HepG2 (cell line): ENCODE measurements around the gene PAXX. TPM values are rescaled to one million over a fixed set of nuclear protein-coding genes. Genes with fewer than 3 reads are reported as not detected.

Source experiments
- ARID5B ChIP-seq: IDR thresholded peaks from 2 replicates; pipeline ENCODE4 v1.4.0; 2020; ENCODE audit warnings: mild to moderate bottlenecking, missing genetic modification reagents
- ARNTL ChIP-seq: sonication (generic); formaldehyde crosslinking; IDR thresholded peaks from 2 replicates; pipeline ENCODE4 v1.4.0; 2020; ENCODE audit warnings: mild to moderate bottlenecking, missing genetic modification reagents
- EED ChIP-seq: sonication (generic); formaldehyde crosslinking; IDR thresholded peaks from 2 replicates; pipeline ENCODE4 v1.5.0; 2020; ENCODE audit warnings: mild to moderate bottlenecking, missing genetic modification reagents
- HDAC2 ChIP-seq: sonication (generic); formaldehyde crosslinking; IDR thresholded peaks from 2 replicates; pipeline ENCODE4 v1.4.0; 2020; ENCODE audit warnings: missing genetic modification reagents
- HHEX ChIP-seq: IDR thresholded peaks from 2 replicates; pipeline ENCODE4 v1.6.1; 2016; ENCODE audit warnings: control low read depth
- IKZF5 ChIP-seq: IDR thresholded peaks from 2 replicates; pipeline ENCODE4 v1.6.1; 2018; ENCODE audit warnings: missing genetic modification reagents, mild to moderate bottlenecking, missing compliant biosample characterization
- KDM5B ChIP-seq: sonication (generic); formaldehyde crosslinking; IDR thresholded peaks from 2 replicates; pipeline ENCODE4 v1.4.0; 2020; ENCODE audit warnings: missing genetic modification reagents, mild to moderate bottlenecking, borderline replicate concordance
- NR1H2 ChIP-seq: sonication (generic); formaldehyde crosslinking; IDR thresholded peaks from 2 replicates; pipeline ENCODE4 v1.8.1; 2022; ENCODE audit warnings: low read depth, missing genetic modification reagents, borderline replicate concordance
- PAF1 ChIP-seq: IDR thresholded peaks from 2 replicates; pipeline ENCODE4 v1.6.1; 2016; ENCODE audit warnings: missing genetic modification reagents, missing compliant biosample characterization
- PREB ChIP-seq: sonication (generic); formaldehyde crosslinking; IDR thresholded peaks from 2 replicates; pipeline ENCODE4 v1.4.0; 2020; ENCODE audit warnings: missing genetic modification reagents
- RFX1 ChIP-seq: fragments of 450-650 bp; IDR thresholded peaks from 2 replicates; pipeline ENCODE4 v1.6.1; 2017
- RXRB ChIP-seq: IDR thresholded peaks from 2 replicates; pipeline ENCODE4 v1.6.1; 2016; ENCODE audit warnings: borderline replicate concordance, missing genetic modification reagents, missing compliant biosample characterization
- SNAI1 ChIP-seq: sonication (generic); formaldehyde crosslinking; IDR thresholded peaks from 2 replicates; pipeline ENCODE4 v1.5.0; 2020; ENCODE audit warnings: mild to moderate bottlenecking, missing genetic modification reagents, borderline replicate concordance
- SNRNP70 ChIP-seq: fragments of 200-400 bp; formaldehyde crosslinking; IDR thresholded peaks from 2 replicates; pipeline ENCODE4 v1.6.1; 2017; ENCODE audit warnings: mild to moderate bottlenecking, low read depth, low read length, moderate library complexity
- SP5 ChIP-seq: IDR thresholded peaks from 2 replicates; pipeline ENCODE4 v1.6.1; 2016; ENCODE audit warnings: low read depth, borderline replicate concordance
- TRAFD1 ChIP-seq: sonication (generic); formaldehyde crosslinking; IDR thresholded peaks from 2 replicates; pipeline ENCODE4 v1.5.1; 2020; ENCODE audit warnings: missing genetic modification reagents, mild to moderate bottlenecking, borderline replicate concordance
- YY1 ChIP-seq: IDR thresholded peaks from 2 replicates; pipeline ENCODE4 v1.6.1; 2011; ENCODE audit warnings: low read length, low read depth, moderate library complexity, mild to moderate bottlenecking; ENCODE audit not compliant: insufficient read depth, insufficient replicate concordance
- ZBTB38 ChIP-seq: sonication (generic); formaldehyde crosslinking; IDR thresholded peaks from 2 replicates; pipeline ENCODE4 v1.5.1; 2020; ENCODE audit warnings: mild to moderate bottlenecking, missing genetic modification reagents
- ZNF136 ChIP-seq: sonication (generic); formaldehyde crosslinking; IDR thresholded peaks from 2 replicates; pipeline ENCODE4 v1.8.1; 2022; ENCODE audit warnings: low read depth, mild to moderate bottlenecking, moderate library complexity, missing genetic modification reagents
- ZNF138 ChIP-seq: sonication (generic); formaldehyde crosslinking; IDR thresholded peaks from 2 replicates; pipeline ENCODE4 v1.5.0; 2020; ENCODE audit warnings: mild to moderate bottlenecking, low read depth, missing genetic modification reagents
- ZNF354B ChIP-seq: sonication (generic); formaldehyde crosslinking; IDR thresholded peaks from 2 replicates; pipeline ENCODE4 v1.8.0; 2022; ENCODE audit warnings: mild to moderate bottlenecking, missing genetic modification reagents
- ZNF547 ChIP-seq: sonication (generic); formaldehyde crosslinking; IDR thresholded peaks from 2 replicates; pipeline ENCODE4 v1.5.1; 2020; ENCODE audit warnings: mild to moderate bottlenecking, missing genetic modification reagents
- ZNF562 ChIP-seq: sonication (generic); formaldehyde crosslinking; IDR thresholded peaks from 2 replicates; pipeline ENCODE4 v1.8.0; 2022; ENCODE audit warnings: missing genetic modification reagents, borderline replicate concordance
- ZNF652 ChIP-seq: IDR thresholded peaks from 2 replicates; pipeline ENCODE4 v1.6.1; 2016; ENCODE audit warnings: low read depth, borderline replicate concordance
- ZNF841 ChIP-seq: sonication (generic); formaldehyde crosslinking; IDR thresholded peaks from 2 replicates; pipeline ENCODE4 v1.8.1; 2023; ENCODE audit warnings: missing genetic modification reagents, borderline replicate concordance
- polyA plus RNA-seq, 8 experiments: library from polyadenylated mRNA; depleted of rRNA in 3 of 8; stranded (reverse) in 7 of 8; unstranded in 1 of 8; fragments of >200 nt; fragmentation: Illumina TruSeq in 4 of 8; extraction: Trizol in 4 of 8; gene quantifications; 2 replicates each; pipeline versions ENCODE4 v1.2.1 to v1.2.3, GENCODE V29; 2011 to 2016; ENCODE audit warnings: low read depth in 4 of 8, missing spikeins in 1 of 8, mixed read lengths in 1 of 8; ENCODE audit not compliant: insufficient read depth in 1 of 8
- total RNA-seq, 5 experiments: library from RNA; depleted of rRNA; stranded (reverse); fragments of >200 nt; fragmentation: Illumina TruSeq; extraction: Trizol; gene quantifications; 2 replicates each; pipeline ENCODE4 v1.2.3, GENCODE V29; 2016; ENCODE audit warnings: low read depth in 1 of 5

The PAXX gene
- total and polyA plus RNA-seq, 2 of the 13 experiments (the other 11 are each of a cell fraction or from before 2014, with no cell fraction given): 14.0 to 31.9 TPM

GRCh38 chr9:136947955-136948510 is 44.2 kb upstream of the PAXX start (continued):
- TF ChIP-seq ZBTB38 (CRISPR knock-in tag): peak; percentile 75
- TF ChIP-seq ZNF652 (CRISPR knock-in tag): no peak
- no peak for TF ChIP-seq PREB
- TF ChIP-seq SNRNP70: no peak
- TF ChIP-seq PAF1 (CRISPR knock-in tag): no peak
- no peak for TF ChIP-seq EED
- no peak for TF ChIP-seq ZNF136 (CRISPR knock-in tag)
- no peak for TF ChIP-seq ZNF354B
- no peak for TF ChIP-seq SP5
- no peak; the same call in 1 of the 2 replicates for TF ChIP-seq ARID5B
- no peak for TF ChIP-seq SNAI1 (CRISPR knock-in tag)
- TF ChIP-seq KDM5B (CRISPR knock-in tag): 0 out of 2 replicates have a peak, but pooled peaks have one; percentile 32
- TF ChIP-seq TRAFD1 (CRISPR knock-in tag): no peak
- TF ChIP-seq ZNF562: no peak
- no peak for TF ChIP-seq ZNF138 (CRISPR knock-in tag)
- TF ChIP-seq ZNF841: no peak
- no peak for TF ChIP-seq ZNF547 (CRISPR knock-in tag)
- TF ChIP-seq RXRB (CRISPR knock-in tag): peak; percentile 66
- peak; percentile 44; the same call in 1 of the 2 replicates for TF ChIP-seq HDAC2 (CRISPR knock-in tag)
- peak; percentile 35 for TF ChIP-seq YY1
- TF ChIP-seq ARNTL: no peak
- no peak for TF ChIP-seq NR1H2 (CRISPR knock-in tag)
- peak; percentile 33; the same call in 1 of the 2 replicates for TF ChIP-seq IKZF5 (CRISPR knock-in tag)
- no peak for TF ChIP-seq HHEX (CRISPR knock-in tag)
- TF ChIP-seq RFX1: no peak
